ENCODE measurements around the gene USP35. TPM values are rescaled to one million over a fixed set of nuclear protein-coding genes. Genes with fewer than 3 reads are reported as not detected.

Gene USP35
- total RNA-seq: 10 to 100 TPM in 2 of 3 donors, 1 to 10 TPM in 1; 5.1 to 16.1 (median 11.3) TPM

GRCh38 chr11:78188286-78189173, at the start of gene USP35, which contains the start of gene KCTD21:
TSS of gene USP35 (plus strand) at chr11:78188919. CDS start at chr11:78196246, 7,327 bp downstream.
TSS of gene KCTD21 (minus strand) at chr11:78188626. CDS start at chr11:78174554, 14,072 bp downstream.
- DNase-seq (ENCODE audit: low spot score in 2 of 2): peak; percentile 92 to 95
- intact Hi-C loops (cut with DNase I; ENCODE audit: low total_unique reads): no loop called here
- Histone ChIP-seq H3K4me3 (peak within 1 kb of the TSS; percentile 64 to 92 (median 88)), H3K9me3 (no peaks in the 10 kb centered on the region), H3K27ac (peak within 1 kb of the TSS; percentile 78 to 88), H3K36me3 (no peaks in the 10 kb centered on the region), H3K4me1 (peaks cover 3 to 9% of the 10 kb centered on the region in 2 donors), H3K27me3 (no peaks in the 10 kb centered on the region)
- no peak for TF ChIP-seq CTCF (IDR thresholded peaks at IDR 0.05)
- peak; percentile 77 to 95 (median 80) for TF ChIP-seq POLR2AphosphoS5 (IDR thresholded peaks at IDR 0.05)
- peak; percentile 24 for TF ChIP-seq POLR2A (IDR thresholded peaks at IDR 0.05)

GRCh38 chr11:78139422-78140391, 49.0 kb upstream of the USP35 start, which contains the start of gene ALG8:
TSS of gene ALG8 (minus strand) at chr11:78139626. CDS start at chr11:78139588, 38 bp downstream.
- Histone ChIP-seq H3K4me3 (peak within 1 kb of the TSS; percentile 52 to 79 (median 78)), H3K36me3 (no peaks in the 10 kb centered on the region), H3K27me3 (no peaks in the 10 kb centered on the region), H3K9me3 (no peaks in the 10 kb centered on the region), H3K4me1 (peaks cover 0 to 2% of the 10 kb centered on the region in 2 donors), H3K27ac (peak within 1 kb of the TSS; percentile 82 to 83)
- peak in 2 of 3 donors; percentile 54 to 76 for TF ChIP-seq POLR2AphosphoS5 (IDR thresholded peaks at IDR 0.05)
- no peak for TF ChIP-seq POLR2A (IDR thresholded peaks at IDR 0.05)
- TF ChIP-seq CTCF (IDR thresholded peaks at IDR 0.05): no peak
- DNase-seq (ENCODE audit: low spot score in 2 of 2): peak; percentile 88 to 92
- intact Hi-C loops (cut with DNase I; ENCODE audit: low total_unique reads): no loop called here

DNA sequence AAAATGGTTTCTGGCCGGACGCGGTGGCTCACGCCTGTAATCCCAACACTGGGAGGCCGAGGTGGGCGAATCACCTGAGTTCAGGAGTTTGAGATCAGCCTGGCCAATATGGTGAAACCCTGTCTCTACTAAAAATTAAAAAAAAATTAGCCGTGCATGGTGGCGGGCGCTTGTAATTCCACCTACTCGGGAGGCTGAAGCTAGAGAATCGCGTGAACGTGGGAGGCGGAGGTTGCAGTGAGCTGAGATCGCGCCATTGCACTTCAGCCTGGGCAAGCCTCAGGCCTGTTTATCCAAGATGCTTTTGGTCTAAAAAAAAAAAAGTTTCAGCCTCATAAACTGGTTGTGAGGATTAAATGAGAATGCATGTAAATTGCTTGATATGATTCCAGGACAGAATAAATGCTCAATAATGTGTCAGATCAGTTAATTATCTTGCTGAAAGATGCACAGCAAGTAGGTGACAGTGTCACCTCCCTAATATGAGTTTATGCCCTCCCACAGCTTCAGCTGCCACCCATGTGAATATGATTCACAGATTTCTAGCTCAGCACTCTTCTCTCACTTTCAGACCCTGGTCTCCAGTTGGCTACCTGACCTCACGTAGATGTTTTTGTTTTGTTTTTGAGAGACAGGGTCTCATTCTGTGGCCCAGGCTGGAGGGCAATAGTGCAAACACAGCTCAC, 48.2 kb upstream of the USP35 start:
- Histone ChIP-seq H3K4me1 (peaks cover 0 to 2% of the 10 kb centered on the region in 2 donors), H3K9me3 (no peaks in the 10 kb centered on the region), H3K36me3 (no peaks in the 10 kb centered on the region), H3K27ac (no peak overlapping the region), H3K27me3 (no peaks in the 10 kb centered on the region), H3K4me3 (peak overlapping the region; percentile 52 to 79 (median 78))
- DNase-seq (ENCODE audit: low spot score in 2 of 2): no peak
- no peak for TF ChIP-seq POLR2A (IDR thresholded peaks at IDR 0.05)
- no peak for TF ChIP-seq POLR2AphosphoS5 (IDR thresholded peaks at IDR 0.05)
- TF ChIP-seq CTCF (IDR thresholded peaks at IDR 0.05): no peak
- intact Hi-C loops (cut with DNase I; ENCODE audit: low total_unique reads): no loop called here

DNA sequence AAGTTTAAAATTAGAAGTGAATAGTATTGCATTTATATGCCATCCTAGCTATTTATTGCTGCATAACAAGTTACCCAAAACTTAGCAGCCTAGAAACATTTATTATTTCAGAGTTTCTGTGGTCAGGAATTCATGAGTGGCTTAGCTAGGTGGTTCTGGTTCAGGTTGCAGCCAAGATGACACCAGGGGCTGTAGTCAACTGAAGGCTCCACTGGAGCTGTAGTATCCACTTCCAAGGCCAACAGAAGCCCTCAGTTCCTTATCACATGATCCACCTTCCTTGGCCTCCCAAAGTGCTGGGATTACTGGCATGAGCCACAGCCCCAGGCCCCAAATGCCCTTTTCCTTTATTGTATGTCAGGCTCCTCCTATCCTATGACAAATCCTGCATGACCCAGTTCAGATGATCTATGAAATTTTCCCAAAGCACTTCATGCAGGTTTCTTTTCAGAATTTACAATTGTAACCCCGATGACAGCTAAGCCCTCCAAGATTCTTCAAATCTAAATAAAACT, 43.2 kb upstream of the USP35 start:
- TF ChIP-seq POLR2AphosphoS5 (IDR thresholded peaks at IDR 0.05): no peak
- TF ChIP-seq CTCF (IDR thresholded peaks at IDR 0.05): no peak
- no peak for TF ChIP-seq POLR2A (IDR thresholded peaks at IDR 0.05)
- no peak for DNase-seq (ENCODE audit: low spot score in 2 of 2)
- H3K27ac ChIP-seq: no peak overlapping the region
- H3K27me3 ChIP-seq: no peaks in the 10 kb centered on the region
- H3K36me3 ChIP-seq: no peaks in the 10 kb centered on the region
- intact Hi-C loops (cut with DNase I; ENCODE audit: low total_unique reads): loop anchor here (2.0 kb wide), 1 partner anchor 19 kb away; no protein-coding TSS in a partner anchor
- H3K9me3 ChIP-seq: no peaks in the 10 kb centered on the region
- H3K4me1 ChIP-seq: no peaks in the 10 kb centered on the region
- H3K4me3 ChIP-seq: no peak overlapping the region

Data from breast epithelium (tissue), 4 donors.